Subcutaneous adipose tissue (tissue), 4 donors: ENCODE data around the gene BRAT1. TPM values are rescaled to one million over a fixed set of nuclear protein-coding genes. Genes with fewer than 3 reads are reported as not detected.

Experiments
- CTCF ChIP-seq: fragments of 450-650 bp; IDR thresholded peaks from one replicate; pipeline ENCODE4 v1.5.1; 2016; ENCODE audit warnings: low read depth, mild to moderate bottlenecking, control low read depth, antibody characterized with exemption, moderate library complexity
- total RNA-seq, 4 donors: library from RNA; depleted of rRNA; stranded (reverse); fragments of >200 nt; gene quantifications; one replicate each; pipeline ENCODE4 v1.1.0, GENCODE V29; 2016

Gene BRAT1
- total RNA-seq, 4 donors from 2014 or later = 11.7 to 42.2 (median 19.8) TPM

- no peak for TF ChIP-seq CTCF
These were observed 43.1 kb downstream of the BRAT1 start for GRCh38 chr7:2512179-2512661.

DNA sequence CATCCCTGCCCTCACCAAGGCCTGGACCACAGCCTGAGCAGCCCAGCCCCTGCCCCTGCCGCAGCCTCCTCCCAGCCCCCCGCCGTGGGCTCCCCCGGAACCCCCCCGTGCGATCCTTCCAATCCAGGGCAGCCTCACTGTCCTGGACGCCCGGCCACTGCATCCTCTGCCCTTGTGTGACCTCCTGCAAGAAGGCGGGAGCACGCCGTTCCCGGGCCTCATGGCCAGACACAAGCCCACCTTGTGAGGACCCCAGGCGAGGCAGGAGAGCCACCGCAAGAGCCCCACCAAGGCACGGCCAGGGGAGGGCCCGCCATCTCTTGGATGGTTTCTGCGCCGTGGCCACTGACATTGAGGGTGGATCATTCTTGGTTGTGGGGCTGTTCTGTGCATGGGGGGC, 43.6 kb downstream of the BRAT1 start:
- no peak for TF ChIP-seq CTCF

DNA sequence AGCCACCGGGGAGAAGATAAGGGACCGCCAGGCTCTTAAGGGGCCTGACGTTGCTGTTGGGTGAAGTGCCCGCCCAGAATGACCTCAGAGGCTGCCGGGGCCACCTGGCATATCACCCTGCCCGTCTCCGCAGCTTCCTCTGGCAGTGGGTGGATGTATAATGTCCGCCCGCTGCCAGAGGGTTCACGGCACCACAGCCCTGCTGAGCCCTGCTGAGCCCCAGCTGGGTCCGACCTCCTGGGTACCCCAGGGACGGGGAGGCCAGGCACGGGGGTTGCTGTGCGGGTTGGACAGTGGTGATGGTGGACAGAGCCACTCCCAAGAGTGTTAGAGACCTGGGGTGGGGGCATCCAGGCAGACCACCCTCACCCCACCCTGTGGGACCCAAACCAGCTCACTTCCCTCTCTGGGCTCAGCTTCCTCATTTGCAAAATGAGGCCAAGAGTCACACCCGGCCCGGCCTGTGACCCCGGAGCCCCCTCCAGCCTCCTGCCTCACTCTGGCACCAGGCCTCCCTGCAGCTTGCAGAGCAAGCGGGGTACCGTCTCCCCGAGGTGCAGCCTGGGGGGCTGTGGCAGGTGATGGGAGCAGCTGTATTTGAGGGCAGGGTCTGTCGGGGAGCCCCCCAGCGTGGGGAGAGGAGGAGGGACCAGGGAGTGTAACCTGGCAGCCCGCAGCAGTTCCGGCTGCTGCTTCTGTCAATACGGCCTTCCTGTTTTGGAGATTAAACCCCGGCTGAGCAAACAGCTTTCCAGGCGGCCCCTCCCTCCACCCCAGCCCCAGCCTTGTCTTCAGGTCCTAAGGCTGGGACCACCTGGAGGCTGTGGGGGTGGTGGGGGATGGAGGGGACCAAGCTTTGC, 44.2 kb downstream of the BRAT1 start:
- TF ChIP-seq CTCF = no peak

DNA sequence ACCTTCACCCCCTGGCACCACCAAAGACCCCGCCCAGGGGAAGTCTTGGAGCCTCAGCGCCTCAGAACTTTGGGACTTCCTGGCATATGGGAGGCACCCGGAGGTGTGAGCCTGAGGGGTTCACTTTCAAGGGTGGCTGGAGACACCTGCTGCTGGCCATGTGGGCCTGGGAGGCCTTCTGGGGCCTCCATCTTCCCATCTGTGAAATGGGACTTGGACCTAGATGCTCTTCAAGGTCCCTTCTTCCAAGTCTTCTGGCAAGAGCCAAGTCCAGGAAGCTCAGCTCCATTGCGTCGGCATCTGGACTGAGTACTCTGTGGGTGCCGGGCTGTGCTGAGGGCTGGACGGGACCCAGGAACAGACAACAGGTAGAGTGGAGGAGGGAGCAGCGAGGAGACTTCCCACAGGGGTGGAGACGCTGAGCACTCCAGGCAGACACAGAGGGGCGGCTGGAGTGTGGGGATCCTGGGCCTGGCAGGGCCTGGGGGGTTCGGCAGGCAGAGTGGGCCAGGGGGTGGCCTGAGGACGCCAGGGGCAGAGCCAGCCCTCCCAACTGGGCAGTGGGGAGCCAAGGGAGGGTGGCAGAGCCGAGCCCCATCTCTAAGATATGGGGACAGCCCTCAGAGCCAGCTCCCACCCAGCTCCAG, 45.1 kb downstream of the BRAT1 start:
- TF ChIP-seq CTCF = no peak

DNA sequence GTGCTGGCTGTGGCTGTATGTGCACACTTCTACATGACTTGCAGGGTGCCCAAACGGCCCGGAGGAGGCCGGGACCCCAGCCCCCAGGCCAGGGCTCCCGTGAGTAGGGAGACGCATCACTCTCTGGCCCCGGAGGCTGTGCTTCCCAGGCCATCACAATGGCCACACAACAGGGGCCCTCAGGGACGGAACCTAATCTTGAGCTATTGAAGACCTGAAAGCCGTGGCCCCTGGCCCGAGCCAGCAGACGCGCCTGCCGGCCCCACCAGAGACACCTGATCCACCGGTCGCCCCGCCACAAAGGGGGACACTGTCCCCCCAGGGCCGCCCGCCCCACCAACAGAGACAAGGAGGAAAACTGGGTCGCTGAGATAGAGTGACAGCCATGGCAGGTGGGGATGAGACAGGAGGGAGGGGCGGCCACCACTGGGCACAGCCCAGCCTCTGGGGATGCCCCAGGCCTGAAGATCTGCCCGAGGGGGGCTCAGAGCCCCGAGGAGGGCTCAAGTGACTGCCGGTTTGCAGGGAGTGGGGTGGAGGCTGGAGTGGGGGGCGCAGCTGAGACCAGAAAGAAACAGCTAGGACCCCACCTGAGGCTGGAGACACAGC, 45.9 kb downstream of the BRAT1 start:
- TF ChIP-seq CTCF = no peak

DNA sequence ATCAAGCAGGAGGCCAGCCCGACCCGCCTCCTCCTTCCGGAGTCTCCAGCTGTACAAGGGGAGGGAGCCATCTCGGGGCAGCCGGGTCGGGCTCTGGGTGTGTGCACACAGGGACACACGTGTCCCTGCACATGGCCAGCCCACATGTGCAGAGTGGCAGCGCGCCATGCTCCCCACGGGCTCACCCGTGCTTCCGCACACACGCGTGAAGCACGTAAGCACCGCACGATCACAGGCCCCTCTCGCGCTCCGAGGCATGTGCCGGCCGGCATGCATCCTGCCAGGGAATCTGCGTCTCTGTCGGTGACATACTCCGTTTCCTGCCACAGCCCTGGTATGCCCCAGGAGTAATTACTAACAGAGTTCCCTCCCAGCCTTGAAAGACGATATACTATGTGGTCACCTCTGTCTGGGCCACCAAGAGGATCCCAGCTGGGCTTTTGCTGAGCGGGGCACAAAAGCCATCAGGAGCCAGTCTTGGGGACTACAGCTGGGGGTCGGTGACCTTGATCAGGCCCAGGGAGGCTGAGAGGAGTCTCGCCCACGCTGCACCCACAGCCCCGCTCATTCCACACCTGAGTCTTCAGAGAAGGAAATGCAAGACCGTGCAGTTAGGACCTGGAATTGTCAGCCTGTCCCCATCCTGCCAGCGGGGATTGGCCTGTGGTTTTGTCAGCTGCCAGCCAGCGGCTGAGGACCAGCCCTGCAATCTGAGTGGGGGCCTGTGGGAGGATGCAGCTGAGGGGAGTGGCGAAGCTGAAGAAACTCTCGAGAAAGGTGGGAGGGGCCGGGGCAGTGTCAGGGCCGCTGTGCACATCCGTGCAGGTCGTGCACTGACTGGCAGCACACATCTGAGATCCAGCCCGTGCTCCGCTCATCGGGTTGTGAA, 46.8 kb downstream of the BRAT1 start:
- TF ChIP-seq CTCF = no peak
